Kidney epithelial cell (primary cell): Measurements from ENCODE around the gene COL5A3. TPM values are rescaled to one million over a fixed set of nuclear protein-coding genes. Genes with fewer than 3 reads are reported as not detected.

Experiments
- DNase-seq: peaks from one replicate; pipeline ENCODE4 v3.0.0-alpha.2; 2010; ENCODE audit warnings: low read depth
- H3K27me3 ChIP-seq: 2 replicates; pipeline ENCODE4 v1.6.0; 2011; ENCODE audit warnings: low read length; ENCODE audit not compliant: control insufficient read depth, insufficient read depth
- H3K36me3 ChIP-seq: 2 replicates; pipeline ENCODE4 v1.5.1; 2011; ENCODE audit warnings: low read length; ENCODE audit not compliant: control insufficient read depth, insufficient read depth
- H3K4me3 ChIP-seq: 2 replicates; pipeline ENCODE4 v1.5.1; 2011; ENCODE audit warnings: low read depth, mild to moderate bottlenecking, control low read depth, low read length
- CTCF ChIP-seq: IDR thresholded peaks from 2 replicates; pipeline ENCODE4 v1.5.1; 2011; ENCODE audit warnings: mild to moderate bottlenecking, moderate library complexity, low read length, control low read depth, inconsistent platforms; ENCODE audit not compliant: insufficient read depth, poor library complexity, severe bottlenecking
- total RNA-seq: library from RNA; depleted of rRNA; stranded (reverse); fragments of >200 nt; gene quantifications from 2 replicates; pipeline ENCODE4 v1.2.3, GENCODE V29; 2015

The COL5A3 gene
- total RNA-seq, 1 donor from 2014 or later, result 0.79 TPM

- H3K36me3 ChIP-seq, result no peaks in the 10 kb centered on the region
- DNase-seq, result no peak
- TF ChIP-seq CTCF, result no peak
- no peak overlapping the region for H3K4me3 ChIP-seq
- peaks cover 4% of the 10 kb centered on the region for H3K27me3 ChIP-seq
These were observed 13.8 kb downstream of the COL5A3 start for GRCh38 chr19:9996541-9996940.

- H3K27me3 ChIP-seq, result peaks cover 4% of the 10 kb centered on the region
- no peaks in the 10 kb centered on the region for H3K36me3 ChIP-seq
- no peak for DNase-seq
- no peak for TF ChIP-seq CTCF
- H3K4me3 ChIP-seq, result no peak overlapping the region
These were observed 14.3 kb downstream of the COL5A3 start for GRCh38 chr19:9995999-9996398.

GRCh38 chr19:9995084-9995483 lies 15.2 kb downstream of the COL5A3 start:
- no peak for TF ChIP-seq CTCF
- H3K27me3 ChIP-seq, result peaks cover 4% of the 10 kb centered on the region
- no peak for DNase-seq

DNA sequence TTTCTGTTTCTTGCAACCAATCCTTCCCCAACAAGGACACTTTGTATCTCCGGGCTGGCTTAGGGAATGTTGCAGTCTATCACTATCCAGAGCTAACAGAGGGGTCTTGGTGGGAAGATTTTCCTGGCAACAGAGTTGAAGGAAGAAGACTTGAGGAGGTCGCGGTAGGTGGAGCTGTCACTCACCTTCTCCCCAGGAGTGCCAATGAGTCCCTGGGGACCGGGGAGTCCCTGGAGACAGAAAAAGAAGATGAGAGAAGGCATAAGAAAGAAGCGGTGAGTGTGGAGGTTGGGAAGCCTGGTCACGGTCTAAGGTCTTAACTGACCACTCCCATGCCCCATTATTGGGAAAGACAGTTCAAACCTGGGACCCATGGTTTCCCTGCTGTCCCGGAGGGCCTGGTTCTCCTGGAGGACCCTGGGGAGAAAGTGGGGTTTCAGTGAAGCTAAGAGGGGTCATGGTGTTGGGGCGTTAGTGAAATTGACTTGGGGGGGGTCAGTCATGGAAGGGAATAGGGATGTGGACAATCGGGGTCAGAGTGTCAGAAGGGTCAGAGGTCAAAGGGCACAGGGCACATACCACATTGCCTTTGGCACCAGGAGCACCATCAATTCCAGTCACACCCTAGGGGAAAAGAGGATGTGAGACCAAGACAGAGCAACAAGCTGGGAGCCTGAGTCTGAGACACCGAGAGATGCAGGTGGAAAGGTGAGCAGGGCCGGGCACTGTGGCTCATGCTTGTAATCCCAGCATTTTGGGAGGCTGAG lies 18.7 kb downstream of the COL5A3 start:
- Histone ChIP-seq H3K27me3 (no peaks in the 10 kb centered on the region), H3K4me3 (no peak overlapping the region), H3K36me3 (no peaks in the 10 kb centered on the region)
- DNase-seq, result no peak
- TF ChIP-seq CTCF, result no peak

More at GRCh38 chr19:9995084-9995483, 15.2 kb downstream of the COL5A3 start:
- no peaks in the 10 kb centered on the region for H3K36me3 ChIP-seq
- H3K4me3 ChIP-seq, result no peak overlapping the region

- TF ChIP-seq CTCF, result no peak
- Histone ChIP-seq H3K27me3 (no peaks in the 10 kb centered on the region), H3K36me3 (no peaks in the 10 kb centered on the region), H3K4me3 (no peak overlapping the region)
- no peak for DNase-seq
These were observed 20.8 kb downstream of the COL5A3 start for GRCh38 chr19:9989504-9989903.

DNA sequence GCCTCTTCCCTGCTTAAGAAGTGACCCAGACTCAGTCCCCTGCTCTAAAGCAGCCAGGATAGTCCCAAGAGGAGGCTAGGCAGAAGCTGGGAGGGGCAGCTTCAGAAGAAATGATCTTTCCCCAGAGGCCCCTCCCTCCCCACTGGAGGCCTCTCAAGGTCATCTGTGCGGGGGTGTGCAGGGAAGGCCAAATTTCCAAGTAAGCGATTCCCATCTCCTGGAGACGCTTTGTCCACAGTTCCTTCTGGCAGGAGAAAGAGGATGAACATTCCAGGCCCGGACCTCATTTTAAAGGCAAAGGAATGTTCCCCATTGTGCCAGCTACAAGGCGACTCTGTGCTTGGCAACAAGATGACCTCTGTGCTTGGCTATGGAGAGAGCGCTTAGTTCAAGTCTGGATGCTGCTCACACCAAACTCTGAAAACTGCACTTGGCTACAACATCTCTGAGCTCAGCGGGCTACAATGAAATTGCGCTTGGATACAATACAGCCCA lies 23.5 kb downstream of the COL5A3 start:
- no peak for DNase-seq
- Histone ChIP-seq H3K4me3 (no peak overlapping the region), H3K36me3 (no peaks in the 10 kb centered on the region), H3K27me3 (no peaks in the 10 kb centered on the region)
- TF ChIP-seq CTCF, result no peak
